Vagina (tissue), 2 donors: ENCODE data around the gene ATAD5.

ENCODE experiments used
- CTCF ChIP-seq, 3 experiments: fragments of 450-650 bp in 2 of 3; fragments of 200-600 bp in 1 of 3; sonication (generic) in 1 of 3; IDR thresholded peaks; one replicate each; pipeline ENCODE4 v1.5.1; 2017 to 2019; ENCODE audit warnings: antibody characterized with exemption in 3 of 3, mild to moderate bottlenecking in 2 of 3, moderate library complexity in 2 of 3
- POLR2A ChIP-seq, 2 donors: fragments of 450-650 bp; IDR thresholded peaks; one replicate each; pipeline ENCODE4 v1.6.1; 2017; ENCODE audit warnings: antibody characterized with exemption in 2 of 2, mild to moderate bottlenecking in 2 of 2, moderate library complexity in 2 of 2
- POLR2AphosphoS5 ChIP-seq, 2 donors: sonication (generic); formaldehyde crosslinking; IDR thresholded peaks; one replicate each; pipeline ENCODE4 v1.9.0; 2017; ENCODE audit warnings: antibody characterized with exemption in 2 of 2, mild to moderate bottlenecking in 2 of 2, low read depth in 1 of 2; ENCODE audit not compliant: insufficient read depth in 1 of 2

GRCh38 chr17:30807896-30808295 is 23.9 kb upstream of the ATAD5 start:
- no peak for TF ChIP-seq CTCF (IDR thresholded peaks at IDR 0.05)
- TF ChIP-seq POLR2AphosphoS5 (IDR thresholded peaks at IDR 0.05; ENCODE audit: insufficient read depth in 1 of 2, low read depth in 1 of 2): no peak
- no peak for TF ChIP-seq POLR2A (IDR thresholded peaks at IDR 0.05)
